Tibial nerve (tissue), 4 donors: ENCODE results near the gene NPB. TPM values are rescaled to one million over a fixed set of nuclear protein-coding genes. Genes with fewer than 3 reads are reported as not detected.

Experiments used
- DNase-seq, 2 donors: peaks; one replicate each; pipeline ENCODE4 v3.0.0-alpha.2; 2019; ENCODE audit warnings: low spot score in 2 of 2
- H3K27ac ChIP-seq, 4 donors: fragments of 200-600 bp; sonication (generic) in 3 of 4; one replicate each; pipeline ENCODE4 v1.5.1; 2017 to 2019; ENCODE audit warnings: mild to moderate bottlenecking in 1 of 4
- H3K27me3 ChIP-seq, 2 donors: fragments of 200-600 bp; sonication (generic) in 1 of 2; one replicate each; pipeline versions ENCODE4 v1.5.1 to v1.6.0; 2017 to 2019
- H3K36me3 ChIP-seq, 3 donors: fragments of 200-600 bp; sonication (generic); one replicate each; pipeline ENCODE4 v1.5.1; 2018 to 2019
- H3K4me1 ChIP-seq, 4 donors: fragments of 200-600 bp; sonication (generic) in 3 of 4; one replicate each; pipeline ENCODE4 v1.5.1; 2017 to 2019
- H3K4me3 ChIP-seq, 4 donors: fragments of 200-600 bp; sonication (generic) in 3 of 4; one replicate each; pipeline ENCODE4 v1.5.1; 2017 to 2019; ENCODE audit warnings: mild to moderate bottlenecking in 1 of 4, moderate library complexity in 1 of 4
- H3K9me3 ChIP-seq, 4 donors: fragments of 200-600 bp; sonication (generic) in 3 of 4; one replicate each; pipeline ENCODE4 v1.5.1; 2017 to 2019
- CTCF ChIP-seq, 5 experiments: fragments of 200-600 bp in 3 of 5; fragments of 450-650 bp in 2 of 5; sonication (generic) in 3 of 5; IDR thresholded peaks; one replicate each; pipeline ENCODE4 v1.5.1; 2016 to 2019; ENCODE audit warnings: antibody characterized with exemption in 5 of 5, mild to moderate bottlenecking in 3 of 5, moderate library complexity in 2 of 5
- EP300 ChIP-seq, 2 donors: sonication (generic); formaldehyde crosslinking; IDR thresholded peaks; one replicate each; pipeline ENCODE4 v1.6.1; 2017; ENCODE audit warnings: antibody characterized with exemption in 2 of 2, mild to moderate bottlenecking in 1 of 2
- POLR2A ChIP-seq, 2 donors: fragments of 450-650 bp; IDR thresholded peaks; one replicate each; pipeline ENCODE4 v1.6.1; 2017; ENCODE audit warnings: antibody characterized with exemption in 2 of 2, mild to moderate bottlenecking in 2 of 2, moderate library complexity in 2 of 2
- WGBS, 2 donors: methylation state at CpG; one replicate each; pipeline ENCODE4 v1.1.5; 2018; 5-methylcytosine and 5-hydroxymethylcytosine counted together
- total RNA-seq, 4 donors: library from RNA; depleted of rRNA; stranded (reverse); fragments of >200 nt; gene quantifications; one replicate each; pipeline ENCODE4 v1.1.0, GENCODE V29; 2016

NPB gene
- total RNA-seq, 4 donors from 2014 or later, result 4.2 to 8.7 (median 5.4) TPM; not detected in 1

DNA sequence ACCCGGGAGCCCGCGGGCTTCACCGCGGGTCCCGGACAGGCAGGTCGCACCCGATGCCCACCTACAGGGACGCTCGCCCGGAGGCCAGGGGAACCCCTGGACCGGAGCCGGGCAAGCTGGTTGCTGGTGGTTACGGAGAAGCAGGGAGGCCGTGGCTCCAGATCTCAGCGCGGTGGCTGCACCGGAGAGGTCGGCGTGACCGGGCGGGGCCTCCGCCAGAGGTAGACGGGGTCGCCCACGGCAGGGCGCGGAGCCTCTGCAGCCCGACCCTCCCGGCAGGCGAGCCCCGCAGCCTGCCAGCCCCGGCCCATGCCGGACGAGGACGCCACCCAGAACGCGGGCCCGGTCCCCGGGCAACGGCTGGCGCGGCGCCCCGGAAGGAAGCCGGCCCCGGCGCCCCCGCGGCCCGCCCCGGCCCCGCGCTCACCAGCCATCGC lies 8.8 kb downstream of the NPB start:
- Histone ChIP-seq H3K27me3 (no peaks in the 10 kb centered on the region), H3K4me3 (peak overlapping the region; percentile 71 to 89 (median 77)), H3K27ac (peak overlapping the region; percentile 50 to 84 (median 78)), H3K9me3 (no peaks in the 10 kb centered on the region), H3K36me3 (peaks cover 0 to 77% (median 11%) of the 10 kb centered on the region in 3 donors), H3K4me1 (peaks cover 0 to 25% (median 15%) of the 10 kb centered on the region in 4 donors)
- no peak for DNase-seq
- TF ChIP-seq CTCF (IDR thresholded peaks at IDR 0.05) (no peak), POLR2A (IDR thresholded peaks at IDR 0.05) (no peak), EP300 (IDR thresholded peaks at IDR 0.05) (no peak)
- WGBS, 2 donors, result 1% methylated on average over 21 of the region's 55 CpGs; no CpG with 5 or more reads in 1 of the 2 donors

DNA sequence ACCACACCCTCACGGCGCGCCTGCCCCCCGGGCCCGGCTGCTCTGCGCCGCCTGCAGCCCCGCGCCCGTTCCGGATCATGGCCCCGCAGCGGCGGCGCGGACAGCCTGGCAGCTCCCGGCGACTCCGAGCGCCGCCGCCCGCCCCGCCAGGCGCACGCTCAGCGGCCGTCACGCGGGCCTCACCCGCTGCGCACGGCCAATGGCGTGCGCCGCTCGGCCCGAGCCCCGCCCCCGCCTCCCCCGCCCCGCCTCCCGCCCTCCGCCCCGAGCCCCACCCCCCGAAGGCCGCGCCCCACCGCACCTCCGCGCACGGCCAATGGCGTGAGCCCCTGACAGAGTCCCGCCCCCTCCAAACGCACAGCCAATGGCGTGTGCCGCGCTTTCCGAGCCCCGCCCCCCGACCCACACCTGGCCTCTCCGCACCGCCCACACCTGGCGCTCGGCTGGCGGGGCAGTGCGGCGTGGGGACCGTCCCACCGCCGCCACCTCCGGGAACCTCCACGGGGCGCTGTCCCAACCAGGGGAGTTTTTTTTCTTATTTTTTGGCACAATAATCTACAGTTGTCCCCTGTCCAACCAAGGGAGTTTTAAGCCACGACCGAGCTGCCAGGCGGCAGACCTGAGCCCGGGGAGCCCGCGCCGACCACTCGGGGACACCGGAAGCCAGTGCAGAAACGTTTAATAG lies 9.4 kb downstream of the NPB start, which contains the start of gene PCYT2:
Gene PCYT2, minus strand, starts transcription at position 123 of the 685 bp plus-strand sequence. Its CDS starts 44 bp downstream, at position 79.
- H3K27ac ChIP-seq, result peak within 1 kb of the TSS; percentile 65 to 95 (median 86)
- WGBS, 2 donors, result 4 to 10% methylated on average over 27 to 65 of the region's 84 CpGs
- peak in 1 of 2 donors; percentile 77 for TF ChIP-seq POLR2A (IDR thresholded peaks at IDR 0.05)
- TF ChIP-seq CTCF (IDR thresholded peaks at IDR 0.05), result peak in 1 of 5 experiments; percentile 8
- no peak for TF ChIP-seq EP300 (IDR thresholded peaks at IDR 0.05)

DNA sequence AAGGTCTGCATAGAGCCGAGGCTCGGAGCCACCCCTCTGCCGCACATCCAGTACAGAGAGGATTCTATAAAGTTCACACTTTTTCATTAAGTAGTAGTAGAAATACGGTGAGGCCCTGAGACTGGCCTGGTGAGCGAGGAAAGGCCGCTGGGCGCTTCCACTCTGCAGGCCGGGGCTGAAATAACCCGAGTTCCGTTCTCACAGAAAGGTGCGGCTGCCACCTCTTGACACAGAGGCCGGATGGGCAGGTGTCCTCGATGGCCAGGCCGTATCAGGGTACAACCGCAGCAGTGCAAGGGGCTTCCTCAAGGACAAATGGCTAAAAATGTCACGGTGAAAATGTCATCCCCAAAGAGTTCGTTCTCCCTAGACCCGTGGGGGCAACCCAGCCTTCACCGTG lies 9.9 kb downstream of the NPB start:
- Histone ChIP-seq H3K27me3 (no peaks in the 10 kb centered on the region), H3K36me3 (peaks cover 0 to 67% (median 11%) of the 10 kb centered on the region in 3 donors), H3K27ac (peak overlapping the region; percentile 65 to 95 (median 82)), H3K9me3 (no peaks in the 10 kb centered on the region), H3K4me3 (peak overlapping the region in 1 of 4 donors; percentile 28), H3K4me1 (peaks cover 0 to 35% (median 20%) of the 10 kb centered on the region in 4 donors)
- 90 to 91% methylated on average over 19 of the region's 19 CpGs for WGBS, 2 donors
- TF ChIP-seq EP300 (IDR thresholded peaks at IDR 0.05) (no peak), POLR2A (IDR thresholded peaks at IDR 0.05) (no peak), CTCF (IDR thresholded peaks at IDR 0.05) (no peak)
- DNase-seq, result no peak

More for the DNA sequence above, 9.4 kb downstream of the NPB start, which contains the start of gene PCYT2:
- Histone ChIP-seq H3K36me3 (peaks cover 0 to 73% (median 11%) of the 10 kb centered on the region in 3 donors), H3K9me3 (no peaks in the 10 kb centered on the region), H3K27me3 (no peaks in the 10 kb centered on the region), H3K4me1 (peaks cover 0 to 29% (median 15%) of the 10 kb centered on the region in 4 donors), H3K4me3 (peak within 1 kb of the TSS; percentile 71 to 89 (median 77))
- peak; percentile 77 to 81 for DNase-seq

DNA sequence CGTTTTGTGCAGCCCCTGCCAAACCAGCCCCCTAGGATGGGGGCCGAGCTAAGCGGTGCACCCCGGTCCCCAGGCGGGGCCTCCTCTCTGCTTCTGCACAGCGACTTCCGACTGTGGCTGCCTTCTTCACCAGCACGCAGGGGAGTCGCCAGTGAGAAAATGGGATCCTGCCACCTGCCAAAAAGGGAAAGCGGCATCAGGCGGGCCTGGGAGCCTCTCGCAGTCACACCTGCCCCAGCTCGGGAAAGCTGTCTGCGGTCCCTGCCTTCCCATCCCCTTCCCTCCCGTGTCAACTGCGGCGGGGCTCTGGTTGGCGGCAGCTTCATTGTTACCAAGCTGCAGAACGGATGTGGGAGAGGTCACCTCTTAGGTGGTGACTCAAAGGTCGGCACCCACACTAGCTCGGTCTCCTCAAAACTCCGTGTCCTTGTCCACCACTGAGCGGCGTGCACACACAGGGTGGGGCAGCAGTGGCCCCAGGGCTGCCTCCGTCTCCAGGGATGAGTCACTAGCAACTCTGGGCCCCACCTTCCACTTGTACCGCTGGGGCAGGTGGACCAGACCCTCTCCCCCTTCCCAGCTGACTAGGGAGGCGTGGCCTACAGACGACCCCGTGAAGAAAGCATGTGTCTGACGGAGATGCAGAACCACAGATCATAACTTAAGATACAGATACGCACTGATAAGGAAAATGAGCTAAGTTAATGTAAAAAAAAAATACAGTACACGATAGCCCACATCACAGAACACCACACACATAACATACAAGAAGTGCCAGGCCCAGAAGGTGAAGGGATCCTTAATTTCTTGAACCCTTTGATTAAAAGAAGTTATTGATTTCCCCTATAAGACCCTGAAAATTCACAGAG lies 10.6 kb downstream of the NPB start:
- Histone ChIP-seq H3K4me3 (no peak overlapping the region), H3K27me3 (no peaks in the 10 kb centered on the region), H3K9me3 (no peaks in the 10 kb centered on the region), H3K4me1 (peaks cover 0 to 40% (median 25%) of the 10 kb centered on the region in 4 donors), H3K36me3 (peaks cover 0 to 60% (median 11%) of the 10 kb centered on the region in 3 donors), H3K27ac (peak overlapping the region in 2 of 4 donors; percentile 92 to 95)
- DNase-seq, result no peak
- no peak for TF ChIP-seq POLR2A (IDR thresholded peaks at IDR 0.05)
- TF ChIP-seq CTCF (IDR thresholded peaks at IDR 0.05), result no peak
- TF ChIP-seq EP300 (IDR thresholded peaks at IDR 0.05), result no peak
- WGBS, 2 donors, result 90 to 95% methylated on average over 28 of the region's 32 CpGs
